ENCODE measurements around the gene INPP1. TPM values are rescaled to one million over a fixed set of nuclear protein-coding genes. Genes with fewer than 3 reads are reported as not detected.

Gene INPP1
- total RNA-seq, 2 experiments from 2014 or later, result 6.7 to 7.8 TPM

DNA sequence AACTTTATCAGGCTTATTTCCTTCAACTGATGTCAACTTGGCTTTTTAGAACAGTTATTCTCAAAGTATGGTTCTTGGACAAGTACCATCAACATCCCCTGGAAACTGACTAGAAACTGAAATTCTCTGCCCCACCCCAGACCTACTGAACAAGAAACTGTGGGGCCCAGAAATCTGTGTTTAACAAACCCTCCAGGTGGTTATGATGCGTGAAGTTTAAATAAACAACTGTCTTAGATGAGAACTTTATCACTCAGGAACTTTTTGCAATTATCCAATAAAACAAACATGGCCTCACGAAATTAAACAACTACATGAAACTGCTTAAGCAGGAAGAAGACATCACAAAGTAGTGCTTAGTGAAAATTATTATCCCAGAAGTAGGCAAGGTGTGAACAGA, 28.1 kb upstream of the INPP1 start:
- H3K36me3 Mint-ChIP-seq (ENCODE audit: low read depth), result peaks cover 18% of the 10 kb centered on the region
- no peaks in the 10 kb centered on the region for H3K27me3 Mint-ChIP-seq
- intact Hi-C loops (cut with DNase I, micrococcal nuclease), result loop anchor here (2.0 to 10.0 kb wide), 4 partner anchors 217 to 650 kb away; partner anchors contain the start of genes ASNSD1 (in 1 of the 2), NEMP2 (in 1 of the 2) and OSGEPL1 (in 1 of the 2)
- DNase-seq (no peak), ATAC-seq (no peak)
- H3K4me1 Mint-ChIP-seq, result peaks cover 41% of the 10 kb centered on the region
- CTCF ChIA-PET, result interaction anchor here (0.7 to 1.8 kb wide), 2 partner anchors 8 to 511 kb away, joined by 3 to 6 read pairs; no protein-coding TSS in a partner anchor
- POLR2A ChIA-PET, result no interaction called here
- no peaks in the 10 kb centered on the region for H3K9me3 Mint-ChIP-seq (ENCODE audit: low read depth)
- no peak overlapping the region for H3K4me3 Mint-ChIP-seq
- no peak overlapping the region for H3K27ac Mint-ChIP-seq

DNA sequence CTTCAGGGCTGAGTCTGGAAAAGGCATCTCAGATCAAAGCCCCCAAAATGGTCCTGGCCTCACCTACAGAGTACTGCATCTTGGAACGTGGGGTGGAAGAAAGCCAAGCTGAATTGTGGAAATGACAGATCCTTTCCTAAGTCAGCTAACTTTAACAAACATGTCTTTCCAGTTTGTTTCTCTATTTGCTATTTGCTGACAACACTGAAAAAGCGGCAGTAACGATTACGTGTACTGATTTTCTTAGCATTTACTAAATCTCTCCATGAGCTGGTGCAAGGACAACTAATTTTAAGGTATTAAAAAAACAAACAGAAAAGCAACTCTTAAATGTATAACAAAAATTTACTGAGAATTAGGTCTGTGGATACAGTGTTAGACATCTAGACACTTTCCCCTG, 24.9 kb upstream of the INPP1 start:
- no peak for ATAC-seq
- POLR2A ChIA-PET, result interaction anchor here (0.6 kb wide), 1 partner anchor 719 kb away, joined by 4 read pairs; no protein-coding TSS in a partner anchor
- CTCF ChIA-PET, result interaction anchor here (0.6 to 2.1 kb wide), 8 partner anchors 15 to 706 kb away, joined by 3 to 8 read pairs (median 3); no protein-coding TSS in a partner anchor
- intact Hi-C loops (cut with DNase I, micrococcal nuclease), result loop anchor here (2.0 to 10.0 kb wide), 5 partner anchors 54 to 654 kb away; partner anchors contain the start of genes ASNSD1 (in 1 of the 2), NEMP2 (in 1 of the 2) and OSGEPL1 (in 1 of the 2)
- H3K9me3 Mint-ChIP-seq (ENCODE audit: low read depth), result no peaks in the 10 kb centered on the region
- peaks cover 62% of the 10 kb centered on the region for H3K4me1 Mint-ChIP-seq
- peaks cover 15% of the 10 kb centered on the region for H3K36me3 Mint-ChIP-seq (ENCODE audit: low read depth)
- peak overlapping the region; percentile 93 for H3K27ac Mint-ChIP-seq
- H3K4me3 Mint-ChIP-seq, result peak overlapping the region; percentile 85
- no peaks in the 10 kb centered on the region for H3K27me3 Mint-ChIP-seq
- DNase-seq, result no peak

DNA sequence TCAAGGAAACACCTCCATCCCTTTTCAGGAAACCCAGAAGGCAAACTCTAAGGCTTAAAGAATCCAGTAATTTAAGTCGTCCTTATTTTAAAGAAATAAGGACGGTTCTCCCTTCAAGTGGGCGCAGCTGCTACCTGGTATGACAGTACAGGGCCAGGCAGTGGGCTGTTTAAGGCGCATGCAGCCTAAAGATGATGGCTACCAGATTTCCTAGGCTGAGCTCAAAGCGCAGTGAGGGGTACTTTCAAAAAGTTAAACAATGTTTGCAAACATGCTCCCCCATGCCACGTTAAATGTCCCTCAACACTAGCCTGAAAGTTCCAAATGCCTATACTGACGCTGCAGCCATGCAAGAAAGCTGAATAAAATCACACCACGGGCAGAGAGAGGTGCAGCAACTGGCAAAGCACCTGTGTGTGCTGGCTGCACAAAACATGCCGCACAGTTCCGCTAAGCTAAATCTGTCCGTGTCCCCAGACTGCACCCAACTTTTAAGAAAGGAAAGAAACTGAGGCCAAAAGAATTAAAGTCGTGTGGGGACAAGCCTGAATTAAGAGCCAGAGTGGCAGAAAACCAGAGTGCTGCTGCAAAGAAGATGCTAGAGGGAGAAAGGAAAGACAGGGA, 24.3 kb upstream of the INPP1 start:
- Mint-ChIP-seq H3K4me3 (peak overlapping the region; percentile 85), H3K27ac (peak overlapping the region; percentile 93), H3K9me3 (ENCODE audit: low read depth) (no peaks in the 10 kb centered on the region), H3K27me3 (no peaks in the 10 kb centered on the region), H3K4me1 (peaks cover 62% of the 10 kb centered on the region), H3K36me3 (ENCODE audit: low read depth) (peaks cover 15% of the 10 kb centered on the region)
- CTCF ChIA-PET, result interaction anchor here (0.6 to 2.1 kb wide), 9 partner anchors 16 to 660 kb away, joined by 3 to 8 read pairs (median 3); no protein-coding TSS in a partner anchor
- ATAC-seq, result peak; percentile 10
- POLR2A ChIA-PET, result interaction anchor here (0.6 kb wide), 1 partner anchor 719 kb away, joined by 4 read pairs; no protein-coding TSS in a partner anchor
- intact Hi-C loops (cut with DNase I, micrococcal nuclease), result loop anchor here (1.0 to 10.0 kb wide), 7 partner anchors 54 to 654 kb away; partner anchors contain the start of genes ASNSD1 (in 1 of the 2), MFSD6 (in 1 of the 2), NEMP2 (in 1 of the 2) and ORMDL1 (in 1 of the 2)
- peak; percentile 34 for DNase-seq

DNA sequence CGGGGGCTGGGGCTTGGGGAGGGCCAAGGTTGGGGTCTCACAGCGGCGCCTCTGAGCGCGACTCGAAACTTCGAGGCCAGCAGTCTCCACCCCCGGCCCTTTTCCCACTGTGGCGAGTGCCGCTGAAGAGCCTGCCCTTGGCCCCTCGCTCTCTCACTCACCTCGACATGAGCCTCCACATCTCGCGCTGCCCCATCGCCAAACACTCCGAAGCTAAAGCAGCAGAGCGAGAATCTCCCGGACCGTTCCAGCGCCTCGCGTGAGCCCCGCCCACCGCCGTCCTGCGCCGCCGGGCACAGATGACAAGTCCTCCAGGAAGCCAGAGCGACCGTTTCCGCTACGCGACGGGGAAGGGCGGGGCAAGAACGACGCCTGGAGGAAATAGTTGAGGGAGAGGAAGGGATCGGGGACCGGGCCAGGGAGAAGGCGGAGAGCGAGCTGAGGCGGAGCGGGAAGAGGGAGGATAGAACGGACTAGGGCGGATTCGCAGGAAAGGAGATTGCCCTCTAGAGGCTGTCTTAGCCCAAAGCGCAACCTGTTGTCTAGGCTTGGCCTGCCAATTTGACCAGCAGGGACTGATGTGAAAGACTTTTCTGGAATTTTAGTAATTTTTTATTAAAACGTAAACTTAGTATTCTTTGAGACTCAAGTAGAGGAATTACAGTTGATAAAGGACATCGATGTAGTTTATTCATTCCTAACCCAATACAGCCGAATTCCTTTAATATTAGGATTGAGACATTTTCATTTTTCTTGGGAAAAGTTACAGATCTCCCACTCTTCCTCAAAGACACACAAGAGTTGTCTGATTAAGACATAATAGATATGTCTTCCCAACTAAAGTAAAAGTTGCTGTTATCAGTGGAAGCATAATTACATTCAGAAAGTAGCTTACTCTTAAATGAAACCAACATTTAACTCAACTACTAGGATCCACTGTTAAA, 23.6 kb upstream of the INPP1 start, which contains the start of gene HIBCH:
HIBCH (minus strand) TSS at position 272 of the 944 bp plus-strand sequence; CDS start at position 196, 76 bp downstream.
- Mint-ChIP-seq H3K4me1 (peaks cover 59% of the 10 kb centered on the region), H3K36me3 (ENCODE audit: low read depth) (peaks cover 12% of the 10 kb centered on the region), H3K9me3 (ENCODE audit: low read depth) (no peaks in the 10 kb centered on the region), H3K27me3 (no peaks in the 10 kb centered on the region), H3K27ac (peak within 1 kb of the TSS; percentile 93), H3K4me3 (peak within 1 kb of the TSS; percentile 85)
- peak; percentile 95 for DNase-seq
- ChIA-PET POLR2A (interaction anchor here (0.6 kb wide), 1 partner anchor 24 kb away, joined by 3 read pairs; no protein-coding TSS in a partner anchor), CTCF (interaction anchor here (0.7 to 2.1 kb wide), 10 partner anchors 10 to 519 kb away, joined by 3 to 8 read pairs (median 3); no protein-coding TSS in a partner anchor)
- intact Hi-C loops (cut with DNase I, micrococcal nuclease), result loop anchor here (1.0 to 10.0 kb wide), 13 partner anchors 23 to 878 kb away; partner anchors contain the start of genes INPP1 (in 2 of the 2), MFSD6 (in 2 of the 2), NEMP2 (in 2 of the 2) and ASNSD1 (in 1 of the 2)
- ATAC-seq, result peak; percentile 87

DNA sequence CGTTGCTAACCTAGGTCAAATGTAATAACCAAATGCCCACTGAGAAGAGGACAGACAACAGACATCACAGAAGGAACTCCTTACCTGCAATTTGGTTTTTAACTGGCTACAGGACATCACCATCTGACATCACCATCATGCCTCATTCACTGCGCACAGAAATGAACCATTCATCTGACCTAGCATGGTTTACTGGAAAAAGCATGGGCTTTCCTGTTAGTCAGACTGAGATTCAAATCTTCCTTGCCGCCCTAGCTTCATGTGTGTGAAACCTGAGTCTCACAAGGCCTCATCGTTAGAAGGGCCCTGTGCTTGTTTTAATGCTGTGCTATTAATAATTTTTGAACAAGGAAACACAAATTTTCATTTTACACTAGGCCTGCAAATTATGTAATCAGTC, 22.7 kb upstream of the INPP1 start:
- peak overlapping the region; percentile 85 for H3K4me3 Mint-ChIP-seq
- peaks cover 11% of the 10 kb centered on the region for H3K36me3 Mint-ChIP-seq (ENCODE audit: low read depth)
- ChIA-PET CTCF (interaction anchor here (0.7 to 1.4 kb wide), 7 partner anchors 9 to 209 kb away, joined by 3 to 6 read pairs (median 3); no protein-coding TSS in a partner anchor), POLR2A (interaction anchor here (0.6 kb wide), 1 partner anchor 23 kb away, joined by 3 read pairs; no protein-coding TSS in a partner anchor)
- H3K9me3 Mint-ChIP-seq (ENCODE audit: low read depth), result no peaks in the 10 kb centered on the region
- intact Hi-C loops (cut with DNase I, micrococcal nuclease), result loop anchor here (1.0 to 5.0 kb wide), 6 partner anchors 22 to 878 kb away; partner anchors contain the start of genes INPP1 (in 2 of the 2), MFSD6 (in 1 of the 2), NEMP2 (in 1 of the 2) and WDR75 (in 1 of the 2)
- ATAC-seq (peak; percentile 55), DNase-seq (peak; percentile 63)
- peaks cover 53% of the 10 kb centered on the region for H3K4me1 Mint-ChIP-seq
- no peaks in the 10 kb centered on the region for H3K27me3 Mint-ChIP-seq
- peak overlapping the region; percentile 93 for H3K27ac Mint-ChIP-seq

- ATAC-seq, result no peak
- peaks cover 4% of the 10 kb centered on the region for H3K36me3 Mint-ChIP-seq (ENCODE audit: low read depth)
- POLR2A ChIA-PET, result no interaction called here
- no peak overlapping the region for H3K4me3 Mint-ChIP-seq
- peaks cover 30% of the 10 kb centered on the region for H3K4me1 Mint-ChIP-seq
- H3K9me3 Mint-ChIP-seq (ENCODE audit: low read depth), result no peaks in the 10 kb centered on the region
- peaks cover 6% of the 10 kb centered on the region for H3K27me3 Mint-ChIP-seq
- intact Hi-C loops (cut with DNase I, micrococcal nuclease), result loop anchor here (5.0 kb wide), 2 partner anchors 84 to 881 kb away; partner anchors contain the start of genes MFSD6 (in 1 of the 2) and WDR75 (in 1 of the 2)
- H3K27ac Mint-ChIP-seq, result no peak overlapping the region
- DNase-seq, result no peak
- CTCF ChIA-PET, result no interaction called here
Measured at GRCh38 chr2:190323406-190323805, 20.0 kb upstream of the INPP1 start.

DNA sequence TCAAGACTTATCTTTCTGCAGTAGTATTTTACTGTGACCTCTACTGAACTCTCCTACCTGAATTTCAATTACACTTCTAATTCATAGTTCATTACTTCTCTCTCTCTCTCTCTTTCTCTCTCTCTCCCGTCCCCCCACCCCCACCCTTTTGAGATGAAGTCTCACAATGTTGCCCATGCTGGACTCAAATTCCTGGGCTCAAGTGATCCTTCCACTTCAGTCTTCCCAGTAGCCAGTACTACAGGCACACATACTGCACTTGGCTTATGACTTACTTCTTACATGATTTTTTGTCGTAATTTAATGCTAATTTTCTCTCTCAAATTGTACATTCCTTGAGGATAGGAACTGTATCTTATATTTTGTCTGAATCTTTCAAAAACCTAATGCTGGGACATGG, 17.8 kb upstream of the INPP1 start:
- H3K4me1 Mint-ChIP-seq, result peaks cover 18% of the 10 kb centered on the region
- DNase-seq (no peak), ATAC-seq (no peak)
- H3K27ac Mint-ChIP-seq, result no peak overlapping the region
- no peak overlapping the region for H3K4me3 Mint-ChIP-seq
- intact Hi-C loops (cut with DNase I, micrococcal nuclease), result no loop called here
- ChIA-PET POLR2A (no interaction called here), CTCF (no interaction called here)
- peaks cover 10% of the 10 kb centered on the region for H3K27me3 Mint-ChIP-seq
- H3K9me3 Mint-ChIP-seq (ENCODE audit: low read depth), result no peaks in the 10 kb centered on the region
- no peaks in the 10 kb centered on the region for H3K36me3 Mint-ChIP-seq (ENCODE audit: low read depth)

DNA sequence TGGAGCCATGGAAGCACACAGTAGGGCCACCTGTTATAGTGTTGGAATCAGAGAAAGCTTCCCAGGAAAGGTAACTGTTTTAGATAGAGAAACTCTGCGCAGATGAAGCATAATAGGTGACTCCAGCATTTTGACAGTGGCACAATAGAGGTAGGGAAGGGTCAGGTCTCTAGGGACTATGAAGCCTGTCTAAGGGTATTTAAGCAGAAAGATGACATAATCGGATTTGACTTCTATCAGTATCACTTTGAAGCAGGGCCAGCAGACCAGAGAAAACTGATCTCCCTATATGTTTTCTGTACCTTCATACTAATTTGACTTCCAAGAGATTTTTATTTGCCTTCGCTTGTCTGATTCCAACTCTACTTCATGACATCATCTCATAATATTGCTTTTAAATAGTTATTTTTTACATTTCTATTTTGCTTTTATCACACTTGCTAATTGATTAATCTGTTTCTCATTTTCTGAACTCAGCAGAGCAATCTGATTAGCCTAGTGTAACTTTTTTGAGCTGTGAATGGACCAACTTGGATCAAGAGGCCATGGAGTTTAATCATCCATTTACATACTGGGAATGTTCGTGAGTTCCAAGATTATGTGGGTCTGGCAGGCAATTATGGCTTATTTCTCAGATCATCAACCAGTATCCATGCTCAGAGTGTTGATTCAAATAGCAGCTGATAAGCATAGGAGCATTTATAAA, 15.4 kb upstream of the INPP1 start:
- DNase-seq (no peak), ATAC-seq (no peak)
- Mint-ChIP-seq H3K27me3 (peaks cover 10% of the 10 kb centered on the region), H3K9me3 (ENCODE audit: low read depth) (no peaks in the 10 kb centered on the region), H3K36me3 (ENCODE audit: low read depth) (no peaks in the 10 kb centered on the region), H3K4me1 (peaks cover 1% of the 10 kb centered on the region), H3K27ac (no peak overlapping the region), H3K4me3 (no peak overlapping the region)
- CTCF ChIA-PET, result interaction anchor here (0.6 to 1.1 kb wide), 2 partner anchors 29 to 642 kb away, joined by 3 to 4 read pairs; no protein-coding TSS in a partner anchor
- intact Hi-C loops (cut with DNase I, micrococcal nuclease), result no loop called here
- POLR2A ChIA-PET, result no interaction called here

DNA sequence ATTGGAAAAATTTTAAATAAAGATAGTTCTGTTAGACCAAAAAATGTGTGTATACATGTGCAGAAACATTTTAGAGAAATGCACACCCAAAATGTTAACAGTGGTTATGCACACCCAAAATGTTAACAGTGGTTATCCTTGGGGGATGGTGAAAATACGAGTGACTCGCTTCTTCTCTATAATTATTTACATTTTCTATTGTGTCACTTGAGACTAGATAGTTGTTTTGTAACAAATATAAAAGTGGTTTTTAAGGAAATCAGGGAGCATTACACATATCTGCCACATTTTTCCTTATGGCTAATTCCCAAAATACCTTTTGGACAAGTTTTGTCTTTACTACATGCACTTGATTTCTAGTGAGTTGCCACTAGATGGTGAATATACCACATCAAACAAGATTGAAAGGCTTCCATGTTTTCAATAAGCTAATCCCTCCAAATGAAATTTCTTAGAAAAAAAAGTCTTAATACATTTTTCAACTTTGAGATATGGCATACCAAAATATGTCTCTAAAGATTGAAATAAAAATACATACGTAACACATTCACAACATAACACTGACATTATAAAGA, 14.7 kb upstream of the INPP1 start:
- no peaks in the 10 kb centered on the region for H3K36me3 Mint-ChIP-seq (ENCODE audit: low read depth)
- CTCF ChIA-PET, result interaction anchor here (1.1 kb wide), 1 partner anchor 28 kb away, joined by 4 read pairs; no protein-coding TSS in a partner anchor
- DNase-seq (no peak), ATAC-seq (no peak)
- intact Hi-C loops (cut with DNase I, micrococcal nuclease), result no loop called here
- peaks cover 10% of the 10 kb centered on the region for H3K27me3 Mint-ChIP-seq
- H3K4me3 Mint-ChIP-seq, result no peak overlapping the region
- POLR2A ChIA-PET, result no interaction called here
- H3K27ac Mint-ChIP-seq, result no peak overlapping the region
- no peaks in the 10 kb centered on the region for H3K4me1 Mint-ChIP-seq
- H3K9me3 Mint-ChIP-seq (ENCODE audit: low read depth), result no peaks in the 10 kb centered on the region

- CTCF ChIA-PET, result no interaction called here
- no peak for DNase-seq
- H3K4me1 Mint-ChIP-seq, result no peaks in the 10 kb centered on the region
- no peak overlapping the region for H3K4me3 Mint-ChIP-seq
- H3K9me3 Mint-ChIP-seq (ENCODE audit: low read depth), result peaks cover 2% of the 10 kb centered on the region
- intact Hi-C loops (cut with DNase I, micrococcal nuclease), result no loop called here
- POLR2A ChIA-PET, result no interaction called here
- ATAC-seq, result no peak
- H3K27ac Mint-ChIP-seq, result no peak overlapping the region
- peaks cover 5% of the 10 kb centered on the region for H3K27me3 Mint-ChIP-seq
- H3K36me3 Mint-ChIP-seq (ENCODE audit: low read depth), result no peaks in the 10 kb centered on the region
Measured at GRCh38 chr2:190333395-190333794, 10.0 kb upstream of the INPP1 start.

Data from activated CD4-positive, alpha-beta T cell treated with anti-CD3 and anti-CD28 coated beads for 36 hours (primary cell).